ENCODE measurements around the gene RHOT1.
A peak's percentile ranks its signal among the peaks of the same experiment; 100 is the strongest.
"Not testable (repeated sequence)": the region's sequence is repeated elsewhere in the genome, so short reads cannot be mapped to it uniquely, and the experiment has no call there.

RHOT1 gene

DNA sequence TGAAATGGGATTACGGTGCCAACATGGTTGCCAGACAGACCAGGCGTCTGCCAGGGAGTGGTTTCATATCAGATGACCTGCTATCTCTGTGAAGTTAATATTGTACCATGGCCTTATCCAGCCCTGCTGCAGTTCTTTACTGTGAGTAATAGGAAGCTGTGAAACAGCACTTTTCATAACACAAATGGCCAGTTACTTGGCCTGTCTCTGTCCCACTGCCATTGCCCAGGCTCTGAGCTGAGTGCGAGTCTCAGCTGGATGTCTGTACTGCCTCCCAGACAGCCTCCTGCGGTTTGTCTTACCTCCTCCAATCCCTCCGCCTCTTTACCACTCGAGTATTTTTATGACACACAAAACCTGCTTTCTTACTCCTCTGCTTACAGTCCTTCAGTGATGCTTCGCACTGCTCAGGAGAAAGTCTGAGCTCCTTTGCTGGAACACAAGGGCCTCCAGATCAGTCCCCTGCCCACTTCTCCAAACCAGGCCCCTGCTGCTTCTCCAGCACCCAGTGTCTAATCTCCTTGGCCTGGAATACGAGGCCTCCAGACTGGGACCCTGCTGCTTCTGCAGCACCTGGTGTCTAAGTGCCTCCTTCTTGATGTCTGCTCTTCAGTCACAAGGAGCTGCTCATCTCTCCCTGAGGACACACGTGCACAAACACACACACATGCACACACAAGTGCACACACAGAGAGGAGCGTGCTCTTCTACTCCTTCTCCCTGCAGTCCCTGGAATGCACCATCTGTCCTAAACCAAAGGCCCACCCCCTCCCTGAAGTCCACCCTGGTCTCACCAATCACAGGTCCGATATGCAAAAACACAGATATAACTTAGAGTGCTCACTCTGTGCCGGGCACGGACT lies 17.1 kb upstream of the RHOT1 start:
- no peak for DNase-seq

DNA sequence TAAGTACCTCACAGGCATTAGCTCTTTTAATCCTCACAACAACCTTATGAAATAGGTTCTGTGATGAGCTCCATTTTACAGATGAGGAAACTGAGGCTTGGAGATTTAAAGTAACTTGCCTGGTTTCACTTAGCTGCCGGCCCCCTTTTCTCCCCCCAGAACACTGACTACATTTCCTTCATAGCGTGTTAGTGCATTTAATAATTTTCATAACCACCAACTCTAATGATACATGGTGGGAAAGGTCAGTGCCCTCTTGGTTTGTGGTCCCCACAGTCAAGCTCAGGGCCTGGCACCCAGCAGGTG lies 16.5 kb upstream of the RHOT1 start:
- DNase-seq, result no peak

DNA sequence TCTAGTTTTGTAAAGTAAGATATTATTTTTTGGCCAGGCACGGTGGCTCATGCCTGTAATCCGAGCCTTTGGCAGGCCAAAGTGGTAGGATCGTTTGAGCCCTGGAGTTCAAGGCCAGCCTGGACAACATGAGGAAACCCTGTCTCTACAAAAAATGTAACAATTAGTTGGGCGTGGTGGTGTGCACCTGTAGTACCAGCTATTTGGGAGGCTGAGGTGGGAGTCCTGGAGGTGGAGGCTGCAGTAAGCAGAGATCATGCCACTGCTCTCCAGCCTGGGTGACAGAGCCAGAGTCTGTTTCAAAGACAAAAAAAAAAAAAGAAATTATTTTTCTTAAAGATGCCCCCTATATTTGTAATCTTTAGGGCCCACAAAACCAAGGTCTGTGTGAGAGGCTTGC lies 16.0 kb upstream of the RHOT1 start:
- DNase-seq, result no peak

DNA sequence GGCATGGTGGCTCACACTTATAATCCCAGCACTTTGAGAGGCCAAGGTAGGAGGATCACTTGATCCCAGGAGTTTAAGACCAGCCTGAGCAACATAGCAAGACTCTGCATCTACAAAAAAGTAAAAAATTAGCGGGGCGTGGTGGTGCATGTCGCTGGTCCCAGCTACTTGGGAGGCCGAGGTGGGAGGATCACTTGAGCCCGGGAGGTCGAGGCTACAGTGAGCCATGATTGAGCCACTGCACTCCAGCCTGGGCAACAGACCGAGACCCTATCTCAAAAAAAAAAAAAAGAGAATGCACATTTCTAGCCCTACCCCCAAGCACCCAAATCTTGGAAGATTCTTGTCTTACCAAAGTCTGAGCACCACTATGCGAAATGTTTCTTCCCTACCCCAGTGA lies 15.6 kb upstream of the RHOT1 start:
- DNase-seq, result no peak

DNA sequence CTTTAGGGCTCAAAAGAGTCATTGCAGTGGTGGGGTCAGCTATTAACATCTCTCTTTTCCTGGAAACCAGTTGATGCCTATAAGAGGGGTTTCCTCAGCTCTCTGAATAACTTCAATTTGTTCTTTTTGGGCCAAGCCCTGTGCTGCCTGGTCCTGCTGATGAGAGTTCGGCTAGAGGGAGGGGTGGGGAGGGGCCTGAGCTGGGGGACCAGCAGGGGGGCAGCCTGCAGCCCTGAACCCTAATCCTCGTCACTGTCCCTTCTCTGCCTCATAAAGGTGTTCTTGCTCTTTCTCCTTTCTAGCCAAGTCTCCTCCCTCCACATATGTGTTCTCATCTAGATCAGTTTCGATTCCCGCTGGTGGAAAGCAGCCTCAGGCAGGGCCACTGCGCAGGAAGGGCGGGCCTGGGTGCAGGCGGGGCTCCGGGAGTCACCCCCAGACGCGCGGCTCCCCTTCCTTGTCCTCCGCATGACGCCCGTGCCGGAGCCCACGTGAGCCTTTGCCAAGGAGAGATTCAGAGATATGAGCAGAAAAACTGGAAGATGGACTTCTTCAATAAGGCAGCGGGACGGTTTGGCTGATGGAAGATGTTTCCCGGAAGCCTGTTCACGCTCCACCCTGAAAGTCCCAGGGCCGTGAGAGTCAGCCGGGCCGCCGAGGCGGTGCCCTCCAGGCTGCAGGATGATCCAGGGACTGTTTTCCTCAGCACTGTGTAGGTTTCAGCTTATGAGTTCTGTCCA lies 15.0 kb upstream of the RHOT1 start:
- DNase-seq, result peak; percentile 96 to 99 (median 98)

DNA sequence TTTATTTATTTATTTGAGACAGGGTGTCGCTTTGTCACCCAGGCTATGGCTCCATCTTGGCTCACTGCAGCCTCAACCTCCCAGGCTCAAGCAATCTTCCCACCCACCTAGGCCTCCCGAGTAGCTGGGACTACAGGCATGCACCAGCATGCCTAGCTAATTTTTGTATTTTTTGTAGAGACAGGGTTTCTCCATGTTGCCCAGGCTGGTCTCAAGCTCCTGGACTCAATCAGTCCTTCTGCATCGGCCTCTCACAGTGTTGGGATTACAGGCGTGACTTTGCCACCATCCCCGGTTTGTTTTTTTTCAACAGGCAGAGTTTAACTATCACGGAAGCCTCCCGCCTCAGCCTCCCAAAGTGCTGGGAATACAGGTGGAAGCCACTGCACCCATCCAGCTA lies 13.8 kb upstream of the RHOT1 start:
- peak; percentile 32 to 36 (median 34) for DNase-seq

DNA sequence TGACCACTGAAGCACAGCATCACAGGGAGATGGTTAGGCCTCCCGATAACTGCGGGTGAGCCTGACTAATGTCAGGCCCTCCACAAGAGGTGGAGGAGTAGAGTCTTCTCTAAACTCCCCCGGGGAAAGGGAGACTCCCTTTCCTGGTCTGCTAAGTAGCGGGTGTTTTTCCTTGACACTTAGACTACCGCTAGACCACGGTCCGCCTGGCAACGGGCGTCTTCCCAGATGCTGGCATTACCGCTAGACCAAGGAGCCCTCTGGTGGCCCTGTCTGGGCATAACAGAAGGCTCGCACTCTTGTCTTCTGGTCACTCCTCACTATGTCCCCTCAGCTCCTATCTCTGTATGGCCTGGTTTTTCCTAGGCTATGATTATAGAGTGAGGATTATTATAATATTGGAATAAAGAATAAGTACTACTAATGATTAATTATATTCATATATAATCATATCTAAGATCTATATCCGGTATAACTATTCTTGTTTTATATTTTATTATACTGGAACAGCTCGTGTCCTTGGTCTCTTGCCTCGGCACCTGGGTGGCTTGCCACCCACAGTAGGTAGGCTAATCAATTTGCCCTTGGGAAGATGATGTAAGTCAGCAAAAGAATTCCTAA lies 6.7 kb upstream of the RHOT1 start:
- DNase-seq, result peak in 1 of 3 donors; percentile 32

DNA sequence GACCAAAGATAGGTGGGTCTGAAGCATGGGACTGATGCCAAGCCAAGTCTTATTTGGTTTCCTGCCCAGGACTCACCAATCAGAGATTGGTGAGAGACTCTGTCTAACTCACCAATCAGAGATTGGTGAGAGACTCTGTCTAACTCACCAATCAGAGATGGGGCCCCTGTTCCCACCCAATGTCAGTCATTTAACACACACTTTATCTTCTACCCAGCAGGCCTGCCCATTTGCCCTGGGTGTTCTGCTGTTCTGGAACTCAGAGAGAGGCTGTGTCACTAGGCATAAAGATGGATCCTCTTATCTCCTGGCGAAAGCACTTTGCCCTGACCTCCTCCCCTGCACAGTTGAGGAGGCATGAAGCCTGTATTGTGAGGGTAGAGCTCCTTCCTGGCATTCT lies 5.4 kb upstream of the RHOT1 start:
- DNase-seq, result no peak

DNA sequence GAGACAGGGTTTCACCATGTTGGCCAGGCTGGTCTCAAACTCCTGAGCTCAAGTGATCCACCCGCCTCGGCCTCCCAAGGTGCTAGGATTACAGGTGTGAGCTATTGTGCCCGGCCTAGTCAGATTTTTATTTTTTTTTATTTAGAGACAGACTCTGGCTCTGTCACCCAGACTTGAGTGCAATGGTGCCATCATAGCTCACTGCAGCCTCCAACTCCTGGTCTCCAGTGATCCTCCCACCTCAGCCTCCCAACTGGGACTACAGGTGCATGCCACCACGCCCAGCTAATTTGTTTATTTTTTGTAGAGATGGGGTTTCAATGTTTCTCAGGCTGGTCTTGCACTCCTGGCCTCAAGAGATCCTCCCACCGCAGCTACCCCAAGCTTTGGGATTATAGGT lies 2.8 kb upstream of the RHOT1 start:
- DNase-seq, result not testable (repeated sequence)

DNA sequence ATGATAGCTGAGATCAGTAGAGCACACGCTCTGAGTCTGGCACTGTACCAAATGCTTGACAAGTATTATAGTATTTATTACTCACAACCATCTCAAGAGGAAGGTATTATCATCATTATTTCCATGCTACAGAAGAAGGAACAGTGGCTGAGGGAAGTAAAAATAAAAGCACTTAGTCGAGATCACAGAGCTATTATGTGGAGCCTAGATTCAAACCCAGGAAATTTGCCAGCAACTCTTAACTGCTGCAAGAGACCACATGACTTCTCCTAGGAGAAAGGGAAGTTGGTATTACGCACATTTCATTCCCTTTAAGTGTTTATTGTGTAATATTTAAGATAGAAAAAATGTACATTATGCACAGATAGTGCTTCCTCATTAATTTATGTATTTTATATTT lies 1.0 kb upstream of the RHOT1 start:
- DNase-seq, result peak; percentile 90 to 99 (median 96)

DNA sequence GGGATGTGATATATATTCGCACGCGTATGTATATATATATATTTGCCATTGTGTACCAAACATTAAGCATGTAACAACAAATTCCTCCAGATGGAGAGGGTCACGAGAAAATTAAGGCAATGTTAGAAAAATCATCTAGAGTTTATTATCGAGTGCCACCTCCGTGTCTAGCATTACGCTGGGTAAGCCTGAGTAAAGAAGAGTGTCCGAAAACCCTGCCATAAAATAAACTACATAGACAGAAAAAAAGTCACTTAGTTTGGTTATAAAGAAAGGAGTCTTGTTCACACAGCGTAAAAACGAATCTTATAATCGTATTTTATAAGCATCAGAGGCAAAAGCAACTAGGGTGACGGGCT lies 644 bp upstream of the RHOT1 start:
- no peak for DNase-seq

DNA sequence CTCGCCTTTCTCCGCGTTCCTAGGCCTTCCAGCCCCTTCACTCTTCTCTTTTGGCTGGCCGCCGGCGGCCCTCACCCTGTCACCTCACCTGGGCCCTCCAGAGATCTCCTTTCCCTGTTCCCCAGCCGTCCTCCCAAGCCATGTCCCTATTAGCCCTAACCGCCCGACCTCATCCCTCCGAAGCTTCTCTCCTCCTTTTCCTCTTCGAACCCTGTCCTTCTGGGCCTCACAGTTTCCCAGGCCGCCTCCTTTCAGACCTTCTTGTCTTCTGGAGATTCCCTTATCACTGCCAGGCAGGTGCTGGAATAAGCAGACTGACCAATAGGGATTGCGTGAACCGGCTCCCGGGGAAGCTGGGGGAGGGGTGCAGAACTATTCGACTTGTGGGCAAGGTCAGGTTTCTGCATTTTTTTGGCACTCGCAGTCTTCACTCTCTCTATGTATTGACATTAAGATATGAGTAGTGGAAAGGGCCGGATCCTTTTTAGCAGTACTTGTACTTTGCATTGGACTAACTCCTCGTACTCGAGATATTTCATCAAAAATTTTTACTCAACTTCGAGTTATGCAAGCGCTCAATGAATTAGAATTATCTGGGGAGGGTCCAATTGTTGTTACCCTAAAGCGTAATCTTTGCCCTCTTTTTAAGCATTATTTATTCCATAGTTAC lies 690 bp downstream of the RHOT1 start:
- peak; percentile 30 to 43 (median 35) for DNase-seq

DNA sequence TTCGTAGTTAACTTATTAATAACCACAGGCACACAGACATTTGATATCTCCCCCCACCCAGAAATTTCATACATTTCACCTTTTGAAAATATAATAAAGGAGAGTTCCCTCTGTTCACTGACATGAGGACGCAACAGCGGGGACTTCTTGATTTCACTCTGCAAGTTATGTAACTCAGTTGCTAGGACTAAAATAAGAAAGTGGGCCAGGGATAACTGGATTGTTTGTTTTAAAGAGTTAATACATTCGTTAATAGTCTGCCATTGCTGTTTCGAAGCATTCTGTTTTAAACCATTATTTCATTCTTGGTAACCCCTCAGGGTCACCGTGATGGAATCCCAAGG lies 1.2 kb downstream of the RHOT1 start:
- DNase-seq, result peak; percentile 44 to 54 (median 49)

DNA sequence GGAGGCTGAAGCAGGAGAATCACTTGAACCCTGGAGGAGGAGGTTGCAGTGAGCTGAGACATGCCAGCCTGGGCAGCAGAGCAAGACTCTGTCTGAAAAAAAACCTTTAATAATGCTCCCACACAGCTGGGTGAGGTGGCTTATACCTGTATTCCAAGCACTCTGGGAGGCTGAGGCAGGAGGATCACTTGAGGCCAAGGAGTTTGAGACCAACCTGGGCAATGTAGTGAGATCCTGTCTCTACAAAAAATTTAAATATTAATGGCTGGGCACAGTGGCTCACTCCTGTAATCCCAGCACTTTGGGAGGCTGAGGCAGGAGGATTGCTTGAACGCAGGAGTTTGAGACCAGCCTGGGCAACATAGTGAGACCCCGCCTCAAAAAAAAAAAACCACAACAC lies 2.1 kb downstream of the RHOT1 start:
- DNase-seq, result not testable (repeated sequence)

DNA sequence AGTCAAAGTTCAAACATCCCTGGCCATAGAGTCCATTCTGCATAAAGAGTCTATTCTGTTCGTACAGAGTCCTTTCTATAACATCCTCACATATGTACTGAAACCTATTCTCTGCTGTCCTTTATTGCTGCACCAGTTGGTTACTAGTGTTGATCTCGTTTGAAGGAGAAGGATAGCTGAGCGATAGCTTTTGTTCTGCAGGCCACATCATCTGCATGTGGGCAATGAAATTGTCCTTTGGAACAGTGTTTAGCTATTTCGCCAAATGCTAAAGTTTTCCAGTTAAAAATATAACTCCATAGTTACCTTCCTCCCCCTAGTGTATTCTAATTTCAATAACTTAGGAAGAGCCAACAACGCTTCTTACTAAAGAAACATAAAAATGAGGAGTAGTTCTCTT lies 6.0 kb downstream of the RHOT1 start:
- DNase-seq, result no peak

DNA sequence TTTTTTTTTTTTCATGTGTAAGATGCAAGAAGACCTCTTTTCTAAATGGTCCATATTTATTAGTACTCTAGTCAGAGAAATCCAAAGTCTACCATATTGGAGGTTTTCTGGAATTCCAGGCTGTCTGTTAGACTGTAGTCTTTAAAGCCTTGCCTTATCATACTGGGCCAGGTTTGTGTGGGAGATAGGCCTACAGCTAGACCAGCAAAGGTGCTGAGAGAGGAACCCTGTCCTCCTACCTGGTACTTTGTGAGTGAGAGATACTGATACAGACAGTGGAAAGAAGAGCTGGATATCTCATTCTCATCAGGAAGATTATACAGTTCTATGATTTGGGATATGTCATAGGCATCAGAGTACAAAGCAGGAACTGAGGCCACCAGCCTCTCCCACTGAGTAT lies 8.1 kb downstream of the RHOT1 start:
- no peak for DNase-seq

DNA sequence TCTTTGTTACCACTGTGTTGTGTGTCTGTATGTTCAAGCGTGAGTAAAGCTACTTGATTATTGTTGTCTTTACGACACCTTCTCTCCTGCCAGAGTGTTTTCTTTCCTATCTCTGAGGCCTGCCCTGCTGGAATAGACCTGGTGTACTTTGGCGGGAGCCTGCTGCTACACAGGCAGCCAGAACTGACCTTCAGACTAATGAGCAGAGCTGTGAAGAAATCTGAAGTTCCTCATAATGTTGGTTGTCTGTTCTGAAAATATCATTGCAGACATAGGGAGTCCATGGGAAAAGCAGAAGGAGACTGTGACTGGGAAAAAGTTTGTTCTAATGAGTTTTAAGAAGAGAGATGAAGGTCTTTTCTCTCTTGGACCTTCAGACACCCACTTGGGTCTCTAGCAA lies 9.8 kb downstream of the RHOT1 start:
- DNase-seq, result peak; percentile 51 to 78 (median 75)

DNA sequence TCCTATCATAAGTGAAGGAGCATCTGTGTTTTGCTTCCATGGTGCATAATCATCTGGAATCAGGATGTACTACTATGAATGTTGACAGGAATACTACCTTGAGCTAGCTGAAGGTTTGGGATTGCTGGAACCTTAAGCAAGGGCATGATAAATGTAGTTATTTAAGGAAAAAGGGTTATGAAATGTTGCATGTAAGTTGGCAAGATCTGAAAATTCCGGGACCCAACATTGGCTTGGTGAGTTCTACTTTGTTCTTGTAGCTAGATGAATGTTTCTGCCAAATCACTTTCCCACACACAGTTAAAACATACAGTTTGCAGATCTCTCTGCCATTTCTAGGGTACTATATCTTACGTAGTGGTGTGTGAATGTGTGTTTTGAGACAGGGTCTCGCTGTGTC lies 13.6 kb downstream of the RHOT1 start:
- DNase-seq, result no peak

DNA sequence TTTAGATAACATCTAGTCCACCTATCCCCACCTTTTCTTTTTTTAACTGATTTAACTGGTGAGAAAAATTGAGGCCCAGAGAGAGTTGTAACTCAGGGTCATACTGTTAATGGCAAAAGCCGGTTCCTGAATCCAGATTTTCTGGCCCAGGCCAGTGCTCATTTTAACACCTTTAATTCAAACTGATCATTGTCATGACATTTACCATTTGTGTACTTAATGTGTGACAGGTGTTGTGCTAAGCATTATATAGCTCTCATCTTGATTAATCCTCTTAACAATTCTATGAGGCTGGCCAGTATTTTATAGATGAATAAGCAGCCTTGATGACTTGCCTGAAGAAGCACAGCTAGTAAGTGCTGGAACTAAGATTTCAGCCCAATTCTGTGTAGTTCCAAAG lies 14.4 kb downstream of the RHOT1 start:
- DNase-seq, result no peak

DNA sequence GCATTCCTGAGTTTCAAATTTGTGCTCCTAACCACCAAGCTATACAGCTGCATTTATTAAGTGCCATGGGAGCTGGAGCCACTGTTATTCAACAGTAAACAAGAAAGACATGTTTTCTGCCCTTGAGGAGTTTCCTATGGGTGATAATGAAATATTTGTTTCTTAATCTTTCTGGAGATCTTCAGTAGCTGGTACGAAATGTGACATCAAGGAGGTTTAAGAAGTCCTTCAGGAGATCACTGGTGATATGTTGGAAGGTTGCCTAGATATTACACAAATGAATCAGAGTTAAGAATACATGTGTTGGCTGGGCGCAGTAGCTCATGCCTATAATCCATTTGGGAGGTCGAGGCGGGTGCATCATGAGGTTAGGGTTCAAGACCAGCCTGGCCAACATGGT lies 14.9 kb downstream of the RHOT1 start:
- DNase-seq, result no peak

DNA sequence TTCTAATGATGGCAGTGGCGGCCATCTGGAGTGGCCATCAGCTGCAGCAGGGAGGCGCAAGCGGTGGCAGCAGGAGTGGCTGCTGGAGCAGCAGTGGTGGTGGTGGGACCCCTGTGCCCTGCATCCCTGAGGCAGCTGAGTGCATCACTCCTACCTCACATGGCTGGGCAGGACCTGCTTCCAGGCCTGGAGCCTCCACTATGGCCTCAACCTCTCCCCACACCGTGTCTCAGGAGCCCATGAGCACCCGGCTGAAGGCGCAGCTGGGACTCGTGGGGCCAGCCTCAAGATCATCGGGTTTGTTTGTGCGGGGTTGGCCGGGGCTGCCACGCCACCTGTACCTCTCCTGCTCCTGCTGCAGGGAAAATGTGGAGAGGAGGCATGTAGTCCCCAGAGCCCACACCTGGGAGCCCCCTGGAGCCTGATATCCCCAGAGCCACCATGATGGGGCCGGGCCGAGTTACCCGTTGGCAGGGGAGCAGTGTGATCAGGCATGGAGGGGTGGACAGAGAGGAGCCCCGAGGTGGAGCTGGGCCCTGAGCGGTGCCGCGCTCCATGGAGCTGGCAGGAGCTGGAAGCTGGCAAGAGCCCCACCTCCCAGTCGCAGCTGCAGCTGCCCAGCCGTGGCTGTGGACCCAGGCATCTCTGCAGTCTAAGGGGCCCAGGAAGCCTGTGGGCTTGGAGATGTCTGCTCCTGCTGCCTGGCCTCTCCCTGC lies 16.7 kb downstream of the RHOT1 start:
- DNase-seq, result no peak

DNA sequence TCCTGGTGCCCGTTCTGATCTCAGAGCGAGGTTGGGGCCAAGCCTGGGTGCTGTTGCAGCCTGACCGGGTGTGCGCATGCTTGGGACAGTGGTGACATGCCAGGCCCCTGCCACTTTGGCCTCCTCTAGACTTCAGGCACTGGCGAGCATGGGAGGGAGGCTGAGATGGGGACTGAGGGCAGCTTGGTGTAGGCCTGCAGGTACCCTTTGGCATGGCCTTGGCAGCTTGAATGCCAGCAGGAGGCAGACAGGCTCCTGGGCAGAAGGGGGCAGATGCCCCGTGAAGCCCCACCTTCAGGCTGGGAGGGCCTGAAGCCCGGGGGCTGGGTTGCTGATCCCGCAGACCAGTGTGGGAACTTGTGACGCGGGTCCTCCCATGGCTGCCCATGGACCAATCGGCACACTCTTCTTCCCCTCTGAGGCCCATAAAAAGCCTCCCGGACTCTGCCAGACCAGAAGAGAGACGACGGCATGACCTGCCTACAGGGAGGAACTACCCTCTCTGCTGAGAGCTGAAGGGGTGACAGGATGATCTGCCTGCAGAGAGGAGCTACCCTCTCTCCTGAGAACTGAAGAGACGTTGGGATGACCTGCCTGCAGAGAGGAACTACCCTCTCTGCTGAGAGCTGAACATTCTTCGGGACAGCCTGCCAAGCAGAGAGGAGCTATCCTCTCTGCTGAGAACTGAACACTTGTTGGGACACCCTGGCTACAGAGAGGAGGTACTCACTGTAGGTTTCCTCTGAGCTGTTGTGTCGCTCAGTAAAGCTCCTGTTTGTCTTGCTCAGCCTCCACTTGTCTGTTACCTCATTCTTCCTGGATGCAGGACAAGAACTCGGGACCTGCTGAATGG lies 17.5 kb downstream of the RHOT1 start:
- no peak for DNase-seq
